IMR-90 (cell line): ENCODE results near the gene TMEM221. TPM values are rescaled to one million over a fixed set of nuclear protein-coding genes. Genes with fewer than 3 reads are reported as not detected.

Experiments
- ATAC-seq: fragments of 200-7000 bp; cut with Tn5 transposase; 2 replicates; pipeline ENCODE4 v1.9.1; 2020; ENCODE audit warnings: low read depth, mild to moderate bottlenecking, moderate library complexity
- BruUV-seq: library from RNA; stranded (reverse); fragments of 400-500 nt; replicated peaks from 2 replicates; lab custom pipeline; 2021; lab: Mats Ljungman, UMichigan
- CTCF ChIA-PET: fragments of 300-600 bp; formaldehyde crosslinking; extraction: SDS; loops from one replicate; lab custom pipeline; 2021; ENCODE audit warnings: antibody characterized with exemption; lab: Yijun Ruan, JAX
- POLR2A ChIA-PET: fragments of 300-600 bp; sonication (Branson Sonifier 250); formaldehyde crosslinking; loops from one replicate; lab custom pipeline; 2022; ENCODE audit warnings: antibody characterized with exemption; ENCODE audit not compliant: unreplicated experiment; lab: Charles Lee
- DNase-seq: peaks from one replicate; pipeline ENCODE4 v3.0.0; 2013
- H2AFZ ChIP-seq: replicated peaks from 2 replicates; pipeline ENCODE3; 2013; ENCODE audit warnings: low read length, mild to moderate bottlenecking; ENCODE audit not compliant: poor library complexity
- H2AK5ac ChIP-seq: 2 replicates; pipeline ENCODE4 v1.6.1; 2013; ENCODE audit warnings: low read depth, low read length, inconsistent platforms
- H2AK9ac ChIP-seq: replicated peaks from 2 replicates; pipeline ENCODE3; 2013; ENCODE audit warnings: mild to moderate bottlenecking, low read depth, low read length, moderate library complexity; ENCODE audit not compliant: poor library complexity
- H2BK120ac ChIP-seq: 2 replicates; pipeline ENCODE4 v1.6.1; 2013; ENCODE audit warnings: low read depth, low read length, inconsistent platforms
- H2BK15ac ChIP-seq: 3 replicates; pipeline ENCODE4 v1.6.1; 2013; ENCODE audit warnings: low read depth, low read length, inconsistent platforms
- H2BK20ac ChIP-seq: 2 replicates; pipeline ENCODE4 v1.6.1; 2013; ENCODE audit warnings: low read depth, mild to moderate bottlenecking, inconsistent platforms, low read length, moderate library complexity
- H2BK5ac ChIP-seq: 2 replicates; pipeline ENCODE4 v1.6.1; 2013; ENCODE audit warnings: mild to moderate bottlenecking, low read depth, low read length, inconsistent platforms; ENCODE audit not compliant: poor library complexity, severe bottlenecking
- H3K14ac ChIP-seq: replicated peaks from 2 replicates; pipeline ENCODE4 v1.6.1; 2013; ENCODE audit warnings: low read depth, low read length, inconsistent platforms
- H3K18ac ChIP-seq: 2 replicates; pipeline ENCODE4 v1.6.1; 2013; ENCODE audit warnings: low read depth, low read length, control low read depth
- H3K23ac ChIP-seq: 2 replicates; pipeline ENCODE4 v1.6.1; 2013; ENCODE audit warnings: low read depth, low read length, inconsistent platforms
- H3K27ac ChIP-seq: 2 replicates; pipeline ENCODE4 v1.5.1; 2013; ENCODE audit warnings: mild to moderate bottlenecking, control low read depth, low read length; ENCODE audit not compliant: insufficient read depth
- H3K27me3 ChIP-seq: 2 replicates; pipeline ENCODE4 v1.6.1; 2013; ENCODE audit warnings: low read length; ENCODE audit not compliant: control insufficient read depth, insufficient read depth
- H3K36me3 ChIP-seq: 2 replicates; pipeline ENCODE4 v1.6.1; 2013; ENCODE audit warnings: low read length, mixed read lengths; ENCODE audit not compliant: control insufficient read depth, insufficient read depth
- H3K4ac ChIP-seq: 2 replicates; pipeline ENCODE4 v1.6.1; 2013; ENCODE audit warnings: low read depth, low read length, inconsistent platforms
- H3K4me1 ChIP-seq: 2 replicates; pipeline ENCODE4 v1.6.1; 2013; ENCODE audit warnings: low read length, mixed read lengths; ENCODE audit not compliant: control insufficient read depth, insufficient read depth
- H3K4me2 ChIP-seq: 2 replicates; pipeline ENCODE4 v1.6.1; 2013; ENCODE audit warnings: low read depth, mild to moderate bottlenecking, control low read depth, low read length, moderate library complexity
- H3K4me3 ChIP-seq: 2 replicates; pipeline ENCODE4 v1.5.1; 2013; ENCODE audit warnings: low read depth, mild to moderate bottlenecking, control low read depth, low read length, moderate library complexity; ENCODE audit not compliant: insufficient read depth
- H3K56ac ChIP-seq: 2 replicates; pipeline ENCODE4 v1.6.1; 2013; ENCODE audit warnings: low read length, inconsistent platforms; ENCODE audit not compliant: insufficient read depth; ENCODE audit errors: extremely low read depth
- H3K79me1 ChIP-seq, 2 experiments: 2 replicates each; pipeline ENCODE4 v1.6.1; 2013; ENCODE audit warnings: low read length in 2 of 2, inconsistent platforms in 1 of 2, low read depth in 1 of 2
- H3K9ac ChIP-seq: 2 replicates; pipeline ENCODE4 v1.6.1; 2013; ENCODE audit warnings: low read depth, low read length, control low read depth
- H3K9me1 ChIP-seq: 2 replicates; pipeline ENCODE4 v1.6.1; 2013; ENCODE audit warnings: low read length, inconsistent platforms; ENCODE audit not compliant: insufficient read depth
- H3K9me3 ChIP-seq: 2 replicates; pipeline ENCODE4 v1.6.1; 2013; ENCODE audit warnings: low read length; ENCODE audit not compliant: control insufficient read depth, insufficient read depth
- H4K20me1 ChIP-seq: 2 replicates; pipeline ENCODE4 v1.6.1; 2013; ENCODE audit warnings: low read length, inconsistent platforms; ENCODE audit not compliant: insufficient read depth
- H4K5ac ChIP-seq: 2 replicates; pipeline ENCODE4 v1.6.1; 2013; ENCODE audit warnings: mild to moderate bottlenecking, low read depth, low read length, control low read depth
- H4K8ac ChIP-seq, 2 experiments: 2 replicates each; pipeline ENCODE4 v1.6.1; 2013; ENCODE audit warnings: low read depth in 2 of 2, low read length in 2 of 2, control low read depth in 1 of 2, inconsistent platforms in 1 of 2
- H4K91ac ChIP-seq: 2 replicates; pipeline ENCODE4 v1.6.1; 2013; ENCODE audit warnings: low read depth, low read length, inconsistent platforms; ENCODE audit not compliant: insufficient read depth
- CTCF ChIP-seq: conservative IDR thresholded peaks from 2 replicates; pipeline ENCODE4 v1.5.1; 2012; ENCODE audit warnings: mild to moderate bottlenecking, low read depth, low read length, improper control_type of control experiment
- POLR2A ChIP-seq: IDR thresholded peaks from 2 replicates; pipeline ENCODE4 v1.6.1; 2012; ENCODE audit warnings: mild to moderate bottlenecking, low read depth, low read length
- WGBS, 2 experiments: methylation state at CpG; one replicate each; pipeline versions ENCODE4 v1.1.5 to v1.1.7; 2013; ENCODE audit warnings: missing lambda C conversion rate in 2 of 2; ENCODE audit not compliant: insufficient read length in 1 of 2; ENCODE audit errors: extremely low coverage in 2 of 2; 5-methylcytosine and 5-hydroxymethylcytosine counted together
- dilution Hi-C: fragments of 300-500 bp; cut with HindIII; formaldehyde crosslinking; loops from one replicate; pipeline ENCODE4 v1.14.3; 2018; ENCODE audit warnings: low sequenced_read_pairs; ENCODE audit not compliant: unreplicated experiment
- in situ Hi-C: fragments of 300-500 bp; cut with MboI; formaldehyde crosslinking; loops from 3 replicates; pipeline ENCODE4 v1.14.3; 2019; ENCODE audit warnings: low sequenced_read_pairs, inconsistent platforms, mixed read lengths
- intact Hi-C: fragments of 100-400 bp; cut with micrococcal nuclease; formaldehyde crosslinking; loops from 2 replicates; pipeline ENCODE4 v1.10.0; 2022
- polyA plus RNA-seq, 3 experiments: library from polyadenylated mRNA; depleted of rRNA; stranded (reverse); fragments of >200 nt; gene quantifications; 2 replicates each; pipeline ENCODE4 v1.2.3, GENCODE V29; 2012; ENCODE audit warnings: low replicate concordance in 1 of 3
- total RNA-seq: library from RNA; depleted of rRNA; stranded (reverse); fragments of >200 nt; gene quantifications from 2 replicates; pipeline ENCODE4 v1.2.3, GENCODE V29; 2012

Gene TMEM221
- total and polyA plus RNA-seq, 2 of the 4 experiments (the other 2 are of a cell fraction), result 0.12 TPM; not detected in 1

GRCh38 chr19:17389957-17390664, 58.4 kb downstream of the TMEM221 start:
- Histone ChIP-seq H2AK5ac (no peak overlapping the region), H3K9me3 (peaks cover 9% of the 10 kb centered on the region; the same call in 1 of the 2 replicates), H4K20me1 (no peaks in the 10 kb centered on the region), H2AFZ (peak overlapping the region; percentile 97), H3K9me1 (no peaks in the 10 kb centered on the region), H3K36me3 (no peaks in the 10 kb centered on the region), H2BK20ac (no peak overlapping the region), H3K27ac (no peak overlapping the region), H3K4me3 (peak overlapping the region; percentile 51), H2AK9ac (no peak overlapping the region), H4K8ac (peak overlapping the region; percentile 12 to 53; a peak in 2 of 4 replicates), H2BK120ac (no peak overlapping the region), H2BK5ac (no peak overlapping the region), H4K91ac (no peak overlapping the region), H3K23ac (peak overlapping the region; percentile 38), H3K4me2 (peak overlapping the region; percentile 71), H3K14ac (no peak overlapping the region), H3K79me1 (no peaks in the 10 kb centered on the region), H3K18ac (no peak overlapping the region), H3K4ac (no peak overlapping the region), H2BK15ac (no peak overlapping the region), H4K5ac (no peak overlapping the region), H3K9ac (peak overlapping the region; percentile 29; the same call in 1 of the 2 replicates), H3K27me3 (peaks cover 3% of the 10 kb centered on the region), H3K56ac (no peak overlapping the region), H3K4me1 (peaks cover 2% of the 10 kb centered on the region; the same call in 1 of the 2 replicates)
- TF ChIP-seq POLR2A (no peak), CTCF (peak; percentile 23; the same call in 1 of the 2 replicates)
- dilution Hi-C loops (no loop called here), intact Hi-C loops (loop anchor here (10.0 kb wide), 1 partner anchor 165 kb away; the partner anchor contains the start of gene COLGALT1), in situ Hi-C loops (loop anchor here (5.0 kb wide), 1 partner anchor 43 kb away; no protein-coding TSS in a partner anchor)
- 3% methylated on average over 11 of the region's 37 CpGs; no CpG with 5 or more reads in 1 of the 2 experiments for WGBS, 2 experiments
- POLR2A ChIA-PET, result no interaction called here
- BruUV-seq, result no TSS peak
- ATAC-seq (no peak), DNase-seq (no peak)
- CTCF ChIA-PET, result interaction anchor here (1.3 kb wide), 1 partner anchor 85 kb away, joined by 3 read pairs; the partner anchor contains the start of gene MRPL34
